NT2/D1 (cell line): ENCODE measurements around the gene CRX.

Source experiments
- DNase-seq: peaks from one replicate; pipeline ENCODE4 v3.0.0-alpha.2; 2011; ENCODE audit warnings: low read depth, low spot score
- H3K27me3 ChIP-seq: 2 replicates; pipeline ENCODE4 v1.6.0; 2011; ENCODE audit warnings: mild to moderate bottlenecking; ENCODE audit not compliant: insufficient read length, insufficient read depth
- H3K36me3 ChIP-seq: 2 replicates; pipeline ENCODE4 v1.6.1; 2011; ENCODE audit warnings: mild to moderate bottlenecking, low read length, mixed read lengths; ENCODE audit not compliant: insufficient read depth, insufficient read length
- H3K4me1 ChIP-seq: 2 replicates; pipeline ENCODE4 v1.5.1; 2011; ENCODE audit not compliant: insufficient read depth, insufficient read length
- H3K4me3 ChIP-seq: 2 replicates; pipeline ENCODE4 v1.5.1; 2011; ENCODE audit warnings: low read depth; ENCODE audit not compliant: insufficient read length
- H3K9ac ChIP-seq: 2 replicates; pipeline ENCODE4 v1.6.0; 2011; ENCODE audit warnings: low read depth; ENCODE audit not compliant: insufficient read length
- H3K9me3 ChIP-seq: 2 replicates; pipeline ENCODE4 v1.5.1; 2011; ENCODE audit warnings: mild to moderate bottlenecking, low read length; ENCODE audit not compliant: insufficient read depth
- SUZ12 ChIP-seq: IDR thresholded peaks from 2 replicates; pipeline ENCODE4 v1.6.1; 2011; ENCODE audit not compliant: insufficient read length, insufficient read depth; ENCODE audit errors: extremely low read depth
- YY1 ChIP-seq: IDR thresholded peaks from 2 replicates; pipeline ENCODE4 v1.6.1; 2011; ENCODE audit not compliant: insufficient read length, insufficient read depth
- ZNF274 ChIP-seq: IDR thresholded peaks from 2 replicates; pipeline ENCODE4 v1.6.1; 2011; ENCODE audit warnings: mild to moderate bottlenecking, low read depth, low read length

Gene CRX

GRCh38 chr19:47890865-47891621 is 69.3 kb downstream of the CRX start:
- no peak overlapping the region for H3K9ac ChIP-seq
- H3K36me3 ChIP-seq = no peaks in the 10 kb centered on the region
- no peak for DNase-seq
- H3K27me3 ChIP-seq = no peaks in the 10 kb centered on the region
- H3K4me3 ChIP-seq = no peak overlapping the region
- TF ChIP-seq YY1 (no peak), ZNF274 (no peak), SUZ12 (no peak)
- peaks cover 6% of the 10 kb centered on the region; the same call in 1 of the 2 replicates for H3K9me3 ChIP-seq
- no peaks in the 10 kb centered on the region for H3K4me1 ChIP-seq

GRCh38 chr19:47891622-47891922 is 69.8 kb downstream of the CRX start:
- no peak overlapping the region for H3K4me3 ChIP-seq
- TF ChIP-seq SUZ12 (no peak), YY1 (no peak), ZNF274 (no peak)
- H3K36me3 ChIP-seq = no peaks in the 10 kb centered on the region
- H3K9me3 ChIP-seq = peaks cover 6% of the 10 kb centered on the region; the same call in 1 of the 2 replicates
- no peaks in the 10 kb centered on the region for H3K27me3 ChIP-seq
- H3K4me1 ChIP-seq = no peaks in the 10 kb centered on the region
- no peak for DNase-seq
- no peak overlapping the region for H3K9ac ChIP-seq

GRCh38 chr19:47891923-47892666 is 70.4 kb downstream of the CRX start:
- no peaks in the 10 kb centered on the region for H3K36me3 ChIP-seq
- H3K27me3 ChIP-seq = no peaks in the 10 kb centered on the region
- peaks cover 6% of the 10 kb centered on the region; the same call in 1 of the 2 replicates for H3K9me3 ChIP-seq
- H3K4me1 ChIP-seq = no peaks in the 10 kb centered on the region
- no peak overlapping the region for H3K4me3 ChIP-seq
- no peak for DNase-seq
- no peak overlapping the region for H3K9ac ChIP-seq
- TF ChIP-seq YY1 = no peak
